GM18870 (cell line): Measurements from ENCODE around the gene SLC43A2.

Experiments used
- ATAC-seq: cut with Tn5 transposase; IDR thresholded peaks from one replicate; pipeline ENCODE4 v1.9.1; 2021; ENCODE audit warnings: moderate library complexity; ENCODE audit not compliant: unreplicated experiment

Gene SLC43A2

DNA sequence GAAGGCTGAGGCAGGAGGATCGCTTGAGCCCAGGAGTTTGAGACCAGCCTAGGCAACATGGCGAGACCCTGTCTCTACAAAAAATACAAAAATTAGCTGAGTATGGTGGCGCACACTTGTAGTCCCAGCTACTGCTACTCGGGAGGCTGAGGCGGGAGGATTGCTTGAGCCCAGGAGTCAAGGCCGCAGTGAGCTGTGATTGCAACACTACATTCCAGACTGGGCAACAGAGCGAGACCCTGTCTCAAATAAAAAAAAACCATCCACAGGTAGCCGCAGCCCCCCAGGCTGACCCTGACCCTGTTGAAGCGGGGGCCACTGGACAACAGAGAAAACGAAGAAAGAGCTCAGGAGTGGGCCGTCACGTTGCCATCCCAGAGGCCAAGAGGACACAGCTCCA lies 4.0 kb downstream of the SLC43A2 start:
- no peak for ATAC-seq

- no peak for ATAC-seq
Measured at GRCh38 chr17:1623057-1623630, 5.5 kb downstream of the SLC43A2 start.

- no peak for ATAC-seq
Measured at GRCh38 chr17:1621273-1621954, 7.2 kb downstream of the SLC43A2 start.

DNA sequence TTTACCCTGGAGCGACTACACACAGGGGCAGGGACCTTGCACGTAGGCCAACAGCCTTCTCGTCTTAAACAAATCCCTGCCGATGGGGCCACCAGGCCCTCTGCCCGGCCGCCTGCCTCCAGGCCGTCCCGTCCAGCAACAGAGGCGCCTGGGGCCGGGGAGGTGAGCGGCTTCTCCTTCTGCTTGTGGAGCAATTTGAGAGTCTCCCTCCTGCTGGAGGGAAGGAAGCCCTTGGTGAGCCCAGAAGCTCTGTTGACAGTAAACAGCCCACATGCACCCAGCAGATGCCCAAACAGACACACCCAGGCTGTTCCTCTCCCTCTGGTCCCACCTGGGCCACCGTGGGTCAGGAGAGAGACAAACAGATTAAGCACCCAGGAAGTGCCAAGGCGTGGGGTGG lies 8.1 kb downstream of the SLC43A2 start:
- no peak for ATAC-seq

DNA sequence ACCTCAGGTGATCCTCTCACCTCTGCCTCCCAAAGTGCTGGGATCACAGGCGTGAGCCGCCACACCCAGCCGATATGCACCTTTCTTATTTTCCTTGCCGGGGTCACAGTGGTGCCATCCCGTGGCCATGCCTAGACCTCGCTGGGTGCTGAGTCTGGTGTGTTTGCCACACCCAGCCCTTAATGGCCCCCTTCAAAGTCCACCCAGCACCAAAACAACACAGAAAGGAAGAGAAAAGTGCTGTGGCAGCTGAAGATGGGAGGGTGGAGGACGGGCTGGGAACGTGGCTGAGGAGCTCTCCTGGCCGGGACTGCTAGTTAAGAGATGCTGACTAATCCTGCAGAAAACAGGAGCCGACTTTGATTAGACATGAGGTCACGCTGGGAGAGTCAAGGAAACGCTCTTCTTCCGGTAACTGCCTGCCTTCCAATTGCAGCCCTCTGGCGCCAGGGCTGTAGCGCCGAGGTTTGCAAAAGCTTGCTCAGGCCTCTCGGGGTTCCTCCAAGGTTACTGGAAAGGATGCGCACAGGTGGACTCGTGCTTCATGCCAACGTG lies 10.9 kb downstream of the SLC43A2 start:
- no peak for ATAC-seq

DNA sequence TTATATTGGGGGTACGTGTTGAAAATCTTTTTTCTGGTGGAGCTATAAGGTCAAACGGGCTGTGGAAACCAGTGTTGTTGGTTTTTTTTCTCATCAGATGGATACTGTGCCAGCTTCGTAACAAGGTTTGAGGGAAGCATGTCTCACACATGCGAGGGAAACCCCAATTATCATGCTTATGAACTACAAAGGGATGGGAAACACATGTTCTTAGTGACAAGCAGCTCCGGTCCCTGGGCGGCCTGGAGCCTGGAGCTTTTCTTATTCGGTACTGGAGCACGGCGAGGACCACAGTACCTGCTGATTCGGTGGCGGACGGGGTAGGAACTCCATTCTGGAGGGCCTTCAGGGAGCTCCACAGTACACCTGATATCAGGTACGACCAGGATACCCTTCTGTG lies 12.5 kb downstream of the SLC43A2 start:
- ATAC-seq, result no peak

GRCh38 chr17:1612400-1612799 lies 16.2 kb downstream of the SLC43A2 start:
- ATAC-seq, result no peak

DNA sequence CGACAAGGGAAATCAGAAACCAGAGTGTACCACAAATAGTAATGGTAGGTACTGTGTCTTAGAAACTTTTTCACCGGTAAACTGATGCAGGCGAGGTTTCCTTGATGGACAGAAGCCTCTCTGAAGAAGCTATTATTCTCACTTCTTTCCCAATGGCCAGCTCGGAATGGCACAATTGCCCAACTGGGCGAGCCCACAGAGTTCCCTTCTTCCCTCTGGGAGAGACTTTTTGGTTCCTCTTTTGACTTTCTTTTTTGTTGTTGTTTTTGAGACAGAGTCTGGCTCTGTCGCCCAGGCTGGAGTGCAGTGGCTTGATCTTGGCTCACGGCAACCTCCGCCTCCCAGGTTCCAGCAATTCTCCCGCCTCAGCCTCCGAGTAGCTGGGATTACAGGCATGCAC lies 16.9 kb downstream of the SLC43A2 start:
- no peak for ATAC-seq

GRCh38 chr17:1608676-1609075 lies 20.0 kb downstream of the SLC43A2 start:
- no peak for ATAC-seq

GRCh38 chr17:1607971-1608320 lies 20.7 kb downstream of the SLC43A2 start:
- ATAC-seq, result no peak

GRCh38 chr17:1606352-1606985 lies 22.2 kb downstream of the SLC43A2 start:
- no peak for ATAC-seq

DNA sequence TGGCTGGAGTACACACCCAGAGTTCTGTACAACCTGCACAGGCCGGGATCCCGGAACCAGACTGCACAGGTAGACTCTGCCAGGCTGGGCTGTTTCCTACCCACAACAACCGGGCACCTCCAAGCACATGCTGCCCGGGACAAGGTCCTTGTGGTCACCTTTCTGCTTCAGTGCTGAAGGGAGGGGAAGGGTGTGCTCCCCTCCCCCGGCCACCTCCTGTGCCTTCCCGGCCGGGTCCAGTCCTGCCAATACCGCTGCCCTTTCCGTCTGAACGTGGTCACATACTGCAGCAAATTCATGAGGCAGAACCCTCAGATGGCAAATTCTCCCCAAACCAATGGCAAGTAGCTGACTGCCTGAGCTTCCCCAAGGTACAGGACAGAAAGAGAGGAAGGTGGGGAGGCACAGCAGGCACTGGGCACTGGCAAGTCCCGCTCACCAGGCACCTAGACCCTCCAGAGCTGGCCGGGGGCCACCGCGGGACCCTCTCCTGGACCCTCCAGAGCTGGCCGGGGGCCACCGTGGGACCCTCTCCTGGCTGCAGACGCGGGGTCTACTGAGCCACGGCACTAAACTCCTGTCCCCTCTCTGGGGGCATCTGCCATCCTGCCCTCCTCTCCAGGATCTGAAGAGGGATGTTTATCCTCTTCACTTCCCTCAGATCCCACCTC lies 22.8 kb downstream of the SLC43A2 start:
- ATAC-seq, result no peak

DNA sequence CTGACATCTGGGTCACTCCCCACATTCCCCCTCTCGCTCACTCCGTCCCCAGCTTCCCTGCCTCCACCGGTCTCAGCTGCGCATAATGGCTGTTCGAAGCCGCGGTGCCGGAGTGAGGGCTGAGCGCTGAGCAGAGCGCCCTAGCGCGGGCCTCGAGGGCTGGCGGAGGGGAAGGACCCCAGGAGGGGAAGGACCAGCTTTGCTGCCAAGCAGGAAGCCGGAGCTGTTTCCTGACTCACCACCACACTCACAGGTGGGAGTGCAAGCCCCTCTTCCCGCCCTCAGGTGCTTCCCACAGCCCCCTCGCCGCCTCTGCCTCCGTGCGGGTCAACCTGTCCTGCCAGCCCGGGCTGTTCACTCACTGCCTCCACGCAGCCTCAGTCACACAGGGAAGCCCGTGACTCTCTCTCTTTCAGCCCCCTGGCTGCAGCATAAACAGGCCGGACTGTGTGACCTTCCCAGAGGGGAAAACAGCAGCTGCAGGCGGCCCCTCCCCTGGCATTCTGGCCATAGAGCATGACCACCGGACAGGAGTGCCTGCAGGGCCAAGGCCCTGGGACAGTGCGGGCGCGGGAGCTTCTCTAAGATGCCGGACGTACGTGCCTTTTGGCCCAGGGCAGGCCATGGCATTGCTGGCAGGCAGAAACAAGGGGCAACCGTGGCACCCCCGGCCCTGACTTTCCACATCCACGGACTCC lies 23.7 kb downstream of the SLC43A2 start:
- no peak for ATAC-seq

DNA sequence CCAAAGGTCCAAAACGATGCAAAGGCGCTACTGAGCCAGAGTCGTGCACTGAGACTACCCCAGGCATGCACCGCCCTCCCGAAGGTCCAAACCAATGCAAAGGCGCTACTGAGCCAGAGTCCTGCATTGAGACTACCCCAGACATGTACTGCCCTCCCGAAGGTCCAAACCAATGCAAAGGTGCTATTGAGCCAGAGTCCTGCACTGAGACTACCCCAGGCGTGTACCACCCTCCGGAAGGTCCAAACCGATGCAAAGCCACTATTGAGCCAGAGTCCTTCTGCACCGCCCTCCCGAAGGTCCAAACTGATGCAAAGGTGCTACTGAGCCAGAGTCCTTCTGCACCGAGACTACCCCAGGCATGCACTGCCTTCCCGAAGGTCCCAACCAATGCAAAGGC lies 27.1 kb downstream of the SLC43A2 start:
- ATAC-seq, result no peak

- no peak for ATAC-seq
Measured at GRCh38 chr17:1598399-1599095, 30.1 kb downstream of the SLC43A2 start.

DNA sequence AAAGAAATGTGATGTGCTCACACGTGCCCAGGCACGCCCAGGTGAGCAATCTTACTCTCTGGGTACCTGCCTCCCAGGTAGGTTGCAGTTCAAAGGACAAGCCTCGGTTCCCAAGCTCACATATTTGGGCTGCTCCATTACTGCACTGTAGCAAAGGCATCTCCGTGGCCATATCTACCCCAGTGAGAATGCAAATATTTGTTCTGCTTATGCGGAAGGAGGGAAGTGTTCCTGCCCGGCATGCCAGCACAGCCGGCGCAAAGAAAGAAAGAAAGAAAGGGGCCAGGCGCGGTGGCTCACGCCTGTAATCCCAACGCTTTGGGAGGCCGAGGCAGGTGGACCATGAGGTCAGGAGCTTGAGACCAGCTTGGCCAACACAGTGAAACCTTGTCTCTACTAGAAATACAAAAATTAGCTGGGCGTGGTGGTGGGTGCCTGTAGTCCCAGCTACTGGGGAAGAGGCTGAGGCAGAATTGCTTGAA lies 30.7 kb downstream of the SLC43A2 start:
- no peak for ATAC-seq

DNA sequence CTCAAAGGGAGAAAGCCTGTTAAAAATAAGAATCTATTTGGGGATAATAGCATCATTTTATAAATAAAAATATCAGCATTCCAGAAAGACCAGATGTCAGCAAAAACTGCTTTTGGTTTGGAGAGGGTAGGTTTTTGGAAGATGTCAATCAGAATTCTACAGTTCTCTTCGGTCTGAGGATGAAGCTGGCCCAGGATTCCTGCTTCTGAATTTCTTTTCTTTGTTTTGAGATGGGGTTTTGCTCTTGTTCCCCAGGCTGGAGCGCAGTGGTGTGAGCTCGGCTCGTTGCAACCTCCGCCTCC lies 35.1 kb downstream of the SLC43A2 start:
- no peak for ATAC-seq

GRCh38 chr17:1592751-1593629 lies 35.6 kb downstream of the SLC43A2 start:
- peak; percentile 52 for ATAC-seq

- no peak for ATAC-seq
Measured at GRCh38 chr17:1591474-1592090, 37.1 kb downstream of the SLC43A2 start.
